NCI-H2107 treated with DMSO at 0.1 percent for 48 hours (cell line): ENCODE data around the gene SH3RF1.
"Not testable (repeated sequence)": the region's sequence is repeated elsewhere in the genome, so short reads cannot be mapped to it uniquely, and the experiment has no call there.

ENCODE experiments used
- DNase-seq: peaks from one replicate; lab custom pipeline; 2025; ENCODE audit not compliant: unreplicated experiment; lab: John Stamatoyannopoulos, UW

The SH3RF1 gene

DNA sequence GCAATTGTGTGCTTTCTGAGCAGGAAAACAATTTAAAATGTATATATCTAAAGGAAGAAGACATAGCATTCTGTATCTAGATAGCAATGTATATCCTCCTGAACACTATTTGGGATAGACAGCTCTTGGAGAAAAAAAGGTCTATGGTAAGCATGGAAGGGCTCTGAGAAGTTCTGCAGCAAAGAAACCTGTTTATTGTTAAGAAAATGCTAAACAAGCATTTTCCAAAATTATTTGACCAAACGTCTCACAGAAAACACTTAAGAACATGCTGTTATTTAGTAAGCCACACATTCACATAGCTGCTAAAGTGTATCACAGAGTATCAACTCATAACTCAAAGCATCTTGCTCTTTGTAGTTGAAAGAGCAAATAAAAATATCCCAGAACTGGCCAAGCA lies 67.9 kb downstream of the SH3RF1 start:
- no peak for DNase-seq

- DNase-seq: no peak
Observed at GRCh38 chr4:169202145-169202699, 68.5 kb downstream of the SH3RF1 start.

DNA sequence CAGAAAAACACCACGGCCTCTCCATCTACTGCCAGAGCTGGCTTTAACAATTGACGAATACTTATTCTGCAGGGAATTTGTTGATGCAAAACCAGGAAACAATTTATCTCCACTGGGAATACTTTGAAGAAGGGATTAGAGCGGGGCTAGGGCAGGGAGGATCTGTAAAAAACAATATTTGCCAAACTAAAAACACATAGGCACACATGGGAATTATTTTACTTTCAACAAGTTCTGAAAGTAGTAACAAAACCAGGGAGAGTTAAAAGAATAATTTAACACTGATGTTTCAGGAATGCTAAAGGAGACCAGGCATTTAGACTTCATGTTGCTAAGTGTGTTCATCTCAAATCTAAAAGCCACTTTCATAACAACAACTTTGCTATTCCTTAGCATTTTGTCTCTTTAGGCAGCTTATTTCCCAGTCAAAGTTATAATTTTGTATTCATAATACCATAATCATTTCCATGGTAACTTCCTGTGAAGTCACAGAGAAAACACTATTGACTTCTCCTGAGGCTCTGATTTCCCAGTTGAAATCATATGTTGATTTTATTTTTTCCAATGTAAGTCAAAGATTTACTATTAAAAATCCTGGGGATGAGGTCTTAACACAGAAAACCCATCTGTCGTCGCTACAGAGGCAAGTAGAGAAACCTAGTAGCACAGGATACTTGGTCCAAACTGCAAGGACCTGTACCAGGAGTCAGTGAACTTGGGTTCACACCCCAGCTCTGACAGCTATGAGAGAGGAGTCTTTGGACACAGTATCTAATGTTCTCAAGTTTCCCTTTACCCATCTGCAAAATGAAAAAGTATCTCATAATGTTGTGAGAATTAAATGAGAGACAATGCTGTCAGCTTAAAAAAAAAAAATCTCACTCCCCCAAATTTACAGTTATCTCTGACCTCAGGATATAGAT lies 69.3 kb downstream of the SH3RF1 start:
- DNase-seq: no peak

- no peak for DNase-seq
Observed at GRCh38 chr4:169200361-169201030, 70.3 kb downstream of the SH3RF1 start.

DNA sequence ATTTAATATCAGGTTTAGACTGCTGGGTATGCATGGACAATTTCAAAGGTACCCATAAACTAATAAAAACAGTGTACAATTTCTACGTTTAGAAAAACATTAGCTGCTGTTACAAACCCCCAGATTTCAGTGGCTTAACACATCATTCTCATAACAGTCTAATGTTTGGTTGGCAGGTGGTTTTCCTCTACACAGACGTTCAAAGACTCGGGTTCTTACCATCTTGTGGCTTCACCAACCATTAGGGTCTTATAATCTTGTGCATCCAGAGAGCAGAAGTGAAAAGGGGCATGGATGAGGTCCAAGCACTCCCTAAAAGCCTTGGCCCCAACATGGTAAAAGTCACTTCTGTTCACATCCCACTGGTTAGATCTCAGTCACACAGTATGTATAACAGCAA lies 71.6 kb downstream of the SH3RF1 start:
- DNase-seq: no peak

DNA sequence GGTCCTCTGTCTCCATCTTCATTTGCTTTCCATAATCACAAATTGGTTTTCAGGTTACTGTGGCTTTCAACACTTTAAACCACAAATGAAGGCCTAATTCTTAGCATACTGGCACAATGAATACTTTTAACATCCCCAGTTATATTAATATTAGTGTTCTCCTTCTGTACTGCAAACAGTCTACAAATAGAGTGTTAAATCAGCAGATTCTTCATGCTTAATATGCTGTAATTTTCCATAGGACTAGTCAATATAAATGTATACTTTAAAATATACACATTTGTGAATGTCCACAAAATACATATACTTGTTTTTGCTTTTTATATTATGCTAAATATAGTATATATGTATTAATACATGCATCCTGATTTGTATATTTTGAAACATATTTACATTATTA lies 72.6 kb downstream of the SH3RF1 start:
- no peak for DNase-seq

DNA sequence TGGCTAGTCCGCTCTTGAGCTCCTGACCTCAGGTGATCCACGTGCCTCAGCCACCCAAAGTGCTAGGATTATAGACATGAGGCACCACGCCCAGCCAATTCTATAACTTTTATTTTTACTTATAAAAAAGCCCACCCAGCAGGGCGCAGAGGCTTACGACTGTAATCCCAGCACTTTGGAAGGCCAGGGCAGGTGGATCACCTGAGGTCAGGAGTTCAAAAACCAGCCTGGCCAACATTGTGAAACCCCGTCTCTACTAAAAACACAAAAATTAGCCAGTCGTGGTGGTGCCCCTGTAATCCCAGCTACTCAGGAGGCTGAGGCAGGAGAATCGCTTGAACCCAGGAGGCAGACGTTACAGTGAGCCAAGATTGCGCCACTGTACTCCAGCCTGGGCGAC lies 73.5 kb downstream of the SH3RF1 start:
- not testable (repeated sequence) for DNase-seq

DNA sequence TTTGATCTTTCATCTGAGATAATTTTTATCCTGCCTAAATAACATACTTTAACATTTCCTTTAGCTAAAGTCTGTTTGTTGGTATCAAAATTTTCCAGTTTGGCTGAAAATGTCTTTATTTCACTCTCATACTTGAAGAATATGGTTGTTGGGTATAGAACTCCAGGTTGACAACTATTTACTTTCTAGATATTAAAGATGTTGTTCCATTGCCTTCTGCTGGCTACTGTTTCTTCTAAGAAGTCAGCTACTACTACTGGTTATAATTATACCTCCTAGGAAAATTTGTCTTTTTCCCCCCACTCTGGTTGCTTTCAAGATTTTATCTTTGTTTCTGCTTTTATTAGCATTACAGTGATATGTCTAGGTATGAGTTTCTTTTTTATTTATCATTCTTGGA lies 75.7 kb downstream of the SH3RF1 start:
- DNase-seq: no peak

DNA sequence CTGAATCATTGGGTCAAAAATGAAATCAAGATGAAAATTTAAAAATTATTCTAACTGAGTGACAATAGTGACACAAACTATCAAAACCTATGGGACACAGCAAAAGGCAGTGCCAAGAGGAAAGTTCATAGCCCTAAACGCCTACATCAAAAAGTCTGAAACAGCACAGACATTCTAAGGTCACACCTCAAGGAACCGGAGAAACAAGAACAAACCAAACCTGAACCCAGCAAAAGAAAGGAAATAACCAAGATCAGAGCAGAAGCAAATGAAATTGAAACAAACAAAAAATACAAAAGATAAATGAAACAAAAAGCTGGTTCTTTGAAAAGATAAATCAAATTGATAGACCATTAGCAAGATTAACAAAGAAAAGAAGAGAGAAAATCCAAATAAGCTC lies 80.8 kb downstream of the SH3RF1 start:
- not testable (repeated sequence) for DNase-seq

DNA sequence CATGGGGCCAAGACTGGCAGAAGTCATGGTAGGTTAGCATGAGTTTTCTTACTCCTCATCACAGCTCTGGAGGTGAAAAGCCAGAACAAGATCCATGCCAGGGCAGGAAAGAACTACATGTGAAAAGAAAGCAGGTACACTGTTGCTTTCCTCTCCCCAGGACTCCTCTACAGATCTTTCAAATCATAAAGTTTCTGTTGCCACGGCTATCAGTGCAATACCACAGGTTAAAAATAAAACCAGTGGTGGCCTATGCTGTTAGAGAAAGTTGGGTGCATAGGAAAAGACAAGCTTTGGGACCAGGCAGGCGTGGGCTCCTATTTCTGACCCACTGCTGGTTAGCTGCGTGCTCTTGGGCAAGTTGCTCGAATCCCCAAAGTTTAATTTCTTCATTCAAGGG lies 81.4 kb downstream of the SH3RF1 start:
- DNase-seq: no peak

- DNase-seq: no peak
Observed at GRCh38 chr4:169188204-169188603, 82.6 kb downstream of the SH3RF1 start.

DNA sequence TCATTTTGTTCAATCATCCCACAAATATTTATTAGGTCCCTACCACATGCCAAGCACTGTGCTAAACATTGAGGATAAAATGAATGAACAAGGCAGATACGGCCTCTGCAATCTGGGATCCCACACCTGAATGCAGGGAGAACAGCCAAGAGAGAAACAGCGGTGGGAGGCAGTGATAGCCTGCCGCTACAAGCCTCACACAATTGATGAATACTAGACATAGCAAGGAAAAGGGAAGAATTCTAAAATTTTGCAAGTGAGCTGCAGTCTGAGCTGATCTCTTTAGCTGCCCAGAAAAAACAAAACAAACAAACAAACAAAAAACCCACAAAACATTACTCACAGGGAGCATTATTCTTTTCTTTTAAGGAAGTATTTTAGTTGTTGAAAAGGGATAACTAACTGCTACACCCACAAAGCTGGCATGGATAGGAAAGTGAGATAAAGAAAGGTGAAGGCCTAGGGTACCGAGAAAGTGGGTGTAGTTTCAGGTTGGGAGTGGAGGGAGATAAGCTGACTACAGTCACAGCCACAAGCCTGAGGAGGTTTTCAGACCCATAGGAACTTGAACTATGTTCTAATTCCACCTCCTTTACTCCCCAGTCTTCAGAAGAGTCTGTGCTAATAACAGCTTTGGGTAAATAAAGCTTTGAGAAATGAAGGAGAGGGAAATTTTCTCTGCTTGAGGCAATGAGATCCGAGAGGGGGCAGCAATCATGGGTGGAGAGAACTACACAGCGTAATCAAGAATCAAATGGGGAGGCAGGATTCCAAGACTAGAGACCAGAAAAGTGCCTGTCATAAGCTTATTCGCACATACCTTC lies 85.4 kb downstream of the SH3RF1 start:
- DNase-seq: no peak

- DNase-seq: no peak
Observed at GRCh38 chr4:169184686-169185085, 86.1 kb downstream of the SH3RF1 start.

DNA sequence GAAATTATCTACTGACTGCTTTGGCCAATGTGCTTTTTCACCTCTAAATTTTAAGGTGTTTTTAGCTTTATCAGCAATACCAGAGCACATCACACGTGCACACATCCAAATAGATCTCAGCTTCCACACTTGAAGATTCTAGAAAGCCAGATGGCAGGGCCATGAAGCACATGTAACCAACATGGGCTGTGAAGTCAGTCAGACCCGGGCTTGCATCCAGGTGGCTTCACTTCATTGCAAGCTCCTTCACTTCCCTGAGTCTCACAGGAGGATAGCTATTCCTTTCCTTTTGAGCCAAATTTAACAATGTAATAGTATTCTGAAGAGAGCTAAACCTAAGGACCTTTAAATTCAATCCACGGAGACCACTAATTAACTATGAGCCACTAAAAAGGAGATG lies 86.5 kb downstream of the SH3RF1 start:
- no peak for DNase-seq

- DNase-seq: no peak
Observed at GRCh38 chr4:169183581-169183980, 87.2 kb downstream of the SH3RF1 start.

GRCh38 chr4:169179609-169180521 lies 90.9 kb downstream of the SH3RF1 start:
- DNase-seq: no peak

DNA sequence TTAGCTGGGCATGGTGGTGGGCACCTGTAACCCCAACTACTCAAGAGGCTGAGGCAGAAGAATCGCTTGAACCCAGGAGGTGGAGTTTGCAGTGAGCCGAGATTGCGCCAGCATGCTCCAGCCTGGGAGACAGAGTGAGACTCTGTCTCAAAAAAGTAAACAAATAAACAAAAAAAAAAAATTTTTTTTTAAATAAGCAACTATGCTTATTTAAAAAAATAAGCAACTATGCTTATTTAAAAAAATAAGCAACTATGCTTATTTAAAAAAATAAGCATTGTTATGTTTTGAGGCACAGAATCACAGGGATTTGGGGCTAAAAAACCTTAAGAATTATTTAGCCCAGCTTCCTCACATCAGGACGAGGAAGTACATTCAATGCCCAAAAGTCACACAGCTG lies 92.7 kb downstream of the SH3RF1 start:
- not testable (repeated sequence) for DNase-seq

GRCh38 chr4:169175476-169175875 lies 95.3 kb downstream of the SH3RF1 start:
- no peak for DNase-seq

GRCh38 chr4:169175035-169175434 lies 95.7 kb downstream of the SH3RF1 start:
- no peak for DNase-seq

- DNase-seq: no peak
Observed at GRCh38 chr4:169174247-169174646, 96.5 kb downstream of the SH3RF1 start.
